ENCODE results near the gene POLK. TPM values are rescaled to one million over a fixed set of nuclear protein-coding genes. Genes with fewer than 3 reads are reported as not detected.
A peak's percentile ranks its signal among the peaks of the same experiment; 100 is the strongest.
"Not testable (repeated sequence)": the region's sequence is repeated elsewhere in the genome, so short reads cannot be mapped to it uniquely, and the experiment has no call there.

Gene POLK
- total RNA-seq, 1 experiment from 2014 or later = 34.8 TPM

GRCh38 chr5:75536694-75537360 is 25.1 kb downstream of the POLK start:
- Histone ChIP-seq H3K27me3 (replicated peaks) (no peaks in the 10 kb centered on the region), H3K4me1 (replicated peaks) (no peaks in the 10 kb centered on the region), H3K27ac (no peak overlapping the region), H3K36me3 (peaks cover 25% of the 10 kb centered on the region), H3K4me3 (no peak overlapping the region), H3K9me3 (replicated peaks) (peaks cover 6% of the 10 kb centered on the region; the same call in 1 of the 2 replicates)
- no peak for DNase-seq (ENCODE audit: low read depth in 1 of 2, low spot score in 2 of 2)

- no peak overlapping the region for H3K27ac ChIP-seq
- H3K4me3 ChIP-seq = no peak overlapping the region
- no peaks in the 10 kb centered on the region for H3K4me1 ChIP-seq (replicated peaks)
- H3K9me3 ChIP-seq (replicated peaks) = peaks cover 6% of the 10 kb centered on the region; the same call in 1 of the 2 replicates
- H3K27me3 ChIP-seq (replicated peaks) = no peaks in the 10 kb centered on the region
- no peak for DNase-seq (ENCODE audit: low read depth in 1 of 2, low spot score in 2 of 2)
- H3K36me3 ChIP-seq = peaks cover 18% of the 10 kb centered on the region
Observed at GRCh38 chr5:75538211-75538610, 26.5 kb downstream of the POLK start.

- H3K9me3 ChIP-seq (replicated peaks) = no peaks in the 10 kb centered on the region
- H3K4me1 ChIP-seq (replicated peaks) = no peaks in the 10 kb centered on the region
- no peaks in the 10 kb centered on the region for H3K27me3 ChIP-seq (replicated peaks)
- DNase-seq (ENCODE audit: low read depth in 1 of 2, low spot score in 2 of 2) = no peak
- H3K36me3 ChIP-seq = peaks cover 9% of the 10 kb centered on the region; the same call in 1 of the 2 replicates
- H3K4me3 ChIP-seq = no peak overlapping the region
- no peak overlapping the region for H3K27ac ChIP-seq
Observed at GRCh38 chr5:75545131-75545530, 33.4 kb downstream of the POLK start.

- H3K4me3 ChIP-seq = no peak overlapping the region
- no peaks in the 10 kb centered on the region for H3K9me3 ChIP-seq (replicated peaks)
- H3K27me3 ChIP-seq (replicated peaks) = no peaks in the 10 kb centered on the region
- H3K27ac ChIP-seq = no peak overlapping the region
- no peak for DNase-seq (ENCODE audit: low read depth in 1 of 2, low spot score in 2 of 2)
- H3K4me1 ChIP-seq (replicated peaks) = no peaks in the 10 kb centered on the region; the same call in 1 of the 2 replicates
- H3K36me3 ChIP-seq = peaks cover 9% of the 10 kb centered on the region; the same call in 1 of the 2 replicates
Observed at GRCh38 chr5:75546830-75547229, 35.1 kb downstream of the POLK start.

- no peak for DNase-seq (ENCODE audit: low read depth in 1 of 2, low spot score in 2 of 2)
- no peaks in the 10 kb centered on the region; the same call in 1 of the 2 replicates for H3K4me1 ChIP-seq (replicated peaks)
- no peak overlapping the region for H3K27ac ChIP-seq
- H3K27me3 ChIP-seq (replicated peaks) = no peaks in the 10 kb centered on the region
- H3K36me3 ChIP-seq = peaks cover 17% of the 10 kb centered on the region
- H3K9me3 ChIP-seq (replicated peaks) = no peaks in the 10 kb centered on the region
- no peak overlapping the region for H3K4me3 ChIP-seq
Observed at GRCh38 chr5:75547812-75548211, 36.1 kb downstream of the POLK start.

- DNase-seq (ENCODE audit: low read depth in 1 of 2, low spot score in 2 of 2) = no peak
- Histone ChIP-seq H3K9me3 (replicated peaks) (no peaks in the 10 kb centered on the region), H3K4me1 (replicated peaks) (no peaks in the 10 kb centered on the region; the same call in 1 of the 2 replicates), H3K4me3 (no peak overlapping the region), H3K27ac (no peak overlapping the region), H3K27me3 (replicated peaks) (no peaks in the 10 kb centered on the region), H3K36me3 (peaks cover 27% of the 10 kb centered on the region)
Observed at GRCh38 chr5:75550597-75550996, 38.9 kb downstream of the POLK start.

- Histone ChIP-seq H3K36me3 (peaks cover 30% of the 10 kb centered on the region), H3K27ac (no peak overlapping the region)
- DNase-seq (ENCODE audit: low read depth in 1 of 2, low spot score in 2 of 2) = no peak
Observed at GRCh38 chr5:75551471-75551870, 39.8 kb downstream of the POLK start.

GRCh38 chr5:75552764-75553163 is 41.1 kb downstream of the POLK start:
- Histone ChIP-seq H3K4me3 (no peak overlapping the region), H3K27ac (no peak overlapping the region), H3K36me3 (peaks cover 30% of the 10 kb centered on the region)

More at GRCh38 chr5:75551471-75551870, 39.8 kb downstream of the POLK start:
- Histone ChIP-seq H3K27me3 (replicated peaks) (no peaks in the 10 kb centered on the region), H3K4me1 (replicated peaks) (no peaks in the 10 kb centered on the region; the same call in 1 of the 2 replicates), H3K9me3 (replicated peaks) (no peaks in the 10 kb centered on the region), H3K4me3 (no peak overlapping the region)

GRCh38 chr5:75553358-75553757 is 41.7 kb downstream of the POLK start:
- DNase-seq (ENCODE audit: low read depth in 1 of 2, low spot score in 2 of 2) = no peak
- no peak overlapping the region for H3K27ac ChIP-seq
- H3K4me3 ChIP-seq = no peak overlapping the region
- H3K27me3 ChIP-seq (replicated peaks) = no peaks in the 10 kb centered on the region
- H3K36me3 ChIP-seq = peaks cover 30% of the 10 kb centered on the region
- H3K9me3 ChIP-seq (replicated peaks) = no peaks in the 10 kb centered on the region
- no peaks in the 10 kb centered on the region; the same call in 1 of the 2 replicates for H3K4me1 ChIP-seq (replicated peaks)

More at GRCh38 chr5:75552764-75553163, 41.1 kb downstream of the POLK start:
- Histone ChIP-seq H3K4me1 (replicated peaks) (no peaks in the 10 kb centered on the region; the same call in 1 of the 2 replicates), H3K27me3 (replicated peaks) (no peaks in the 10 kb centered on the region), H3K9me3 (replicated peaks) (no peaks in the 10 kb centered on the region)
- DNase-seq (ENCODE audit: low read depth in 1 of 2, low spot score in 2 of 2) = no peak

- peaks cover 24% of the 10 kb centered on the region for H3K36me3 ChIP-seq
- no peaks in the 10 kb centered on the region for H3K9me3 ChIP-seq (replicated peaks)
- no peaks in the 10 kb centered on the region for H3K4me1 ChIP-seq (replicated peaks)
- H3K27ac ChIP-seq = no peak overlapping the region
- no peaks in the 10 kb centered on the region for H3K27me3 ChIP-seq (replicated peaks)
- no peak for DNase-seq (ENCODE audit: low read depth in 1 of 2, low spot score in 2 of 2)
- H3K4me3 ChIP-seq = no peak overlapping the region
Observed at GRCh38 chr5:75558221-75558620, 46.5 kb downstream of the POLK start.

GRCh38 chr5:75558981-75559632 is 47.4 kb downstream of the POLK start:
- H3K4me1 ChIP-seq (replicated peaks) = no peaks in the 10 kb centered on the region
- H3K9me3 ChIP-seq (replicated peaks) = no peaks in the 10 kb centered on the region
- DNase-seq (ENCODE audit: low read depth in 1 of 2, low spot score in 2 of 2) = no peak
- no peak overlapping the region for H3K4me3 ChIP-seq
- no peaks in the 10 kb centered on the region for H3K27me3 ChIP-seq (replicated peaks)
- H3K36me3 ChIP-seq = peaks cover 15% of the 10 kb centered on the region
- no peak overlapping the region for H3K27ac ChIP-seq

GRCh38 chr5:75560655-75561054 is 49.0 kb downstream of the POLK start:
- H3K9me3 ChIP-seq (replicated peaks); H3K27ac ChIP-seq; DNase-seq (ENCODE audit: low read depth in 1 of 2, low spot score in 2 of 2); H3K27me3 ChIP-seq (replicated peaks); H3K4me1 ChIP-seq (replicated peaks); H3K4me3 ChIP-seq: not testable (repeated sequence)
- H3K36me3 ChIP-seq = peaks cover 15% of the 10 kb centered on the region

GRCh38 chr5:75565991-75566709 is 54.5 kb downstream of the POLK start:
- Histone ChIP-seq H3K27ac (peak overlapping the region; percentile 86), H3K4me1 (replicated peaks) (peaks cover 34% of the 10 kb centered on the region), H3K4me3 (peak overlapping the region; percentile 12), H3K36me3 (peaks cover 15% of the 10 kb centered on the region; the same call in 1 of the 2 replicates)
- not testable (repeated sequence) for H3K9me3 ChIP-seq (replicated peaks); H3K27me3 ChIP-seq (replicated peaks)
- DNase-seq (ENCODE audit: low read depth in 1 of 2, low spot score in 2 of 2) = peak; percentile 75 to 83

Measured in SJSA1 (cell line).